Skin of body (tissue), 2 donors: Measurements from ENCODE around the gene ATN1. TPM values are rescaled to one million over a fixed set of nuclear protein-coding genes. Genes with fewer than 3 reads are reported as not detected.

Experiments
- DNase-seq: peaks from one replicate; lab custom pipeline; 2025; lab: John Stamatoyannopoulos, UW
- total RNA-seq: library from RNA; depleted of rRNA; stranded (reverse); fragments of >200 nt; gene quantifications from one replicate; pipeline ENCODE4 v1.2.3, GENCODE V29; 2014

The ATN1 gene
- total RNA-seq, 1 donor from 2014 or later, result 39.4 TPM

- no peak for DNase-seq
These were observed 29.5 kb downstream of the ATN1 start for GRCh38 chr12:6957151-6957701.

- DNase-seq, result no peak
These were observed 30.2 kb downstream of the ATN1 start for GRCh38 chr12:6957741-6958608.

- DNase-seq, result no peak
These were observed 30.9 kb downstream of the ATN1 start for GRCh38 chr12:6958609-6959057.

DNA sequence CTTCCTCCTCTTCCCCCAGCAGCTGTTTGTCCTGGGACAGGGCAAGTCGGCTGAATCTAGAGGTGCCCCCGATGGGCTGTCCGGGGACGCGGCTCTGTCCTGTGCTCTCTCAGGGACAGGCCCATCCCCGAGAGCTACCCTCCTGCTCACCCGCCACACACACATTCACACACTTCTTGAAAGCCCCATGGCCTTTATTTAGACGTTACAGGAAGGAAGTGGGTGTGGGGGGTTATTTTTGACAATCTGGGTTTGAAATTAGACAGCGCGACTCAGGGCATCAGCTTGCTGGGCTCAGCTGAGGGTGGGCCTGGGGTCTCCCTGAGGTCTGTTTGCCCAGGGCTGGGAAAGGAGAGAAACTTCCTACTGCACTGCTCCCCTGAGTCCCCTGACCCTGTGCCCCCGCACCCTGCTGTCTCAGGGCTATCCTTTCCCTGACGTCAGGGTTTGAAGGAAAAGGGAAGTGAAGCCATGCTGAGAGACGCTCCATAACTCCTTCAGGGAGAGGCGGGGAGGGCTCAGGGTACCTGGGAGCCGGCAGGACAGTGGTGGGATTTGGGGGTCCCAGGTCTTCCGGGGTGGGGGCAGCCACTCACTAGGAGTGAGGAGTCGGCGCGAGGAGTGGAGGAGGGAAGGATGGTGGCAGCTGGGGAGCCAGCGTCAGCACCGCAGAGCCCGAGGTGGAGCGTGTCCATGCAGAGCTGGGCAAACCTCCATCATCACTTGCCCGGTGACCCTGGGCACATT lies 31.5 kb downstream of the ATN1 start:
- no peak for DNase-seq

GRCh38 chr12:6959805-6960592 lies 32.2 kb downstream of the ATN1 start:
- no peak for DNase-seq

DNA sequence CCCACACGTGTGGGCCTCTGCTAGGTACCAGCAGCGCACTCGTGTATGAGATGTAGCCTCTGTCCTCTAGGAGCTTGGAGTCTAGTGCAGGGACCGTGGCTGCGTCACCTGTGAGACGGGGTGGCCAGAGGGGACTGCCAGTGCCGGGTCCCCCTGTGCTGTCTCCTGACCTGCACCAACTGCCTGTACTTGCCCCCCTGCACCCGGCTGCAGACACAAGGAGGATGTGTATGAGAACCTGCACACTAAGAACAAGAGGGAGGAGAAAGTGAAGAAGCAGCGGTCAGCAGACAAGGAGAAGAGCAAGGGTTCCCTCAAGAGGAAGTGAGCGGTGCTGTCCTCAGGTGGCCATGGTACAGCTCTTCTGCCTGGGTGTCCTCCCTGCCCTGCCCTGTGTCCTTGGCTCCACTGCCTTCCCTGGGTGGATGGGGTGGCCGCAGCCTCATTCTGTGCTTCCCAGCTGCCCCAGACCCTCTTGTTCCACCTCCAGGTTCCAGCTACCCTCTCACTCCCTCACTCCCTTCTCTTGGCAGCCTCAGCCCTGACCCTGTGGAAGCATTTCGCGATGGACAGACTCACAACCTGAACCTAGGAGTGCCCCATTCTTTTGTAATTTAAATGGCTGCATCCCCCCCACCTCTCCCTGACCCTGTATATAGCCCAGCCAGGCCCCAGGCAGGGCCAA lies 33.0 kb downstream of the ATN1 start:
- DNase-seq, result no peak

GRCh38 chr12:6961278-6961694 lies 33.5 kb downstream of the ATN1 start:
- DNase-seq, result no peak

- peak; percentile 37 for DNase-seq
These were observed 34.0 kb downstream of the ATN1 start for GRCh38 chr12:6961695-6962284.

- DNase-seq, result no peak
These were observed 34.7 kb downstream of the ATN1 start for GRCh38 chr12:6962285-6963015.

GRCh38 chr12:6963016-6963731 lies 35.4 kb downstream of the ATN1 start:
- no peak for DNase-seq

DNA sequence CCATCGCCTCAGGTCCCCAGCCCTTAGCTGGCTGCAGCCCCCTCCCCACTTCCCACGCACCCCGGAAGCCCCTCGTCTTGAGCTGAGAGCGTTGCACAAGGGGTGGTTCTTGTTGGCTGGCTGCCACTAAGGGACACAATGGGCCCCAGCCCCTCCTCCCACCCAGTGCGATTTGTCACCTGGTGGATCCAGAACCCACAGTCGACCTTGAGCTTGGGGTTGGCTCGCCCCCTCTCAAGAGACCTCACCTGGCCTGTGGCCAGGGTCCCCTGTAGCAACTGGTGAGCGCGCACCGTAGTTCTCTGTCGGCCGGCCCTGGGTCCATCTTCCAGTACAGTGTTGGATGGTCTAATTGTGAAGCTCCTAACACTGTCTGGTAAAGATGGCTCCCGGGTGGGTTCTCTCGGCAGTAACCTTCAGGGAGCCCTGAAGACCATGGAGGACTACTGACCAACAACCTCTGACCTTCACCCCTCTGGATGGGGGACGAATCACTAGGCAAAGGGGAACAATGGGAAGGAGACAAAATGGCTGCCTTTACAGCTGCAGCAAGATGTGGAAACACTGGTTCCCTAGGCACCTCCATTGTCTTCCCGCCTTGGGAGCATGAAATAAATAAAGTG lies 36.1 kb downstream of the ATN1 start:
- no peak for DNase-seq

GRCh38 chr12:6964605-6965025 lies 36.9 kb downstream of the ATN1 start:
- no peak for DNase-seq

DNA sequence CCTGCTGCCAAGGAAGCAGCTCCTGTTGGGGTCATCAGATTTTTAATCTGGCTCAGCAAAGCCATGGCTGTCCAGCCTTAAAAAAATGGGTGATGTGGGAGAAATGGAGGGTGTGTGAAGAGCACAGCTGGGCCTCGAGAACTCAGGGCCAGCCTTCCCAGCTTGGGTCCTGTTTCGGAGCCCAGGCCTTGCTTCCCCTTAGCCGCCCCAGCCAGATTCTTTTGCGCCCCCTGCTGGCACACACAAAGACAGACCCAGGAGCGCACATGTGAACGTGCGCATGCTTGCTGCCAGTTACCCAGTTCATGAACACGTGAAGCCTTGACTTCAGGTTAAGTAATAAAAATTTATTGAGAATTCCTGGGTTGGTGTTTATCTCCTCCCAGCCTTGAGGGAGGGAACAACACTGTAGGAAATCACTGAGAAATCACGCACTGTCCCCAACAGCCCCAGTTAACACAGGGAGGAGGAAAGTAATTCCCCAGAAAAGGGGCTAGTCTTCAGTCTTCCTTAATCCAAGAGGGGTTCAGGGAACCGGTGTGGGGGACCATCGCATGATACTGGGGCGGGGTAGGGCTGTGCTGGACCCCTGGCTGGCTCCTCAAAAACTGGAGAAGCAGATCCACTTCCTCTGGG lies 37.4 kb downstream of the ATN1 start:
- peak; percentile 65 for DNase-seq

DNA sequence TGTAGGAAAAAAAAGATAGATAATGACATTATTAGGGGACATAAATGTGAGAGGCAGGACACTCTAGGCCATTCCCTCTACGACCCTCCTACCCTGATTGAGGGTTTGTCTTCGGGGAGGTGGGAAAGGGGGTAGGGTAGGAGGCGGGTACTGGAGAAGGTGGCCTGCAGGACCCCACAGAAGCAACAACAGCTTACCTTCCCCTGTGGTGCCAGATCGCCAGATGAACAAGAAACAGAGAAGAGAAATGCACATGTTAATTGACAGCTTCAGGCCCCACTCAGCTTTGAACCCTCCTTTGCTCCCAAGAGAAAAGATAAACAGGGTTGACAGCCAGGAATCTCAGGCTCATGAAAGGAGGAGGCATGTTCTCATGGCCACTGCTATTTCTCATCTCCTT lies 38.0 kb downstream of the ATN1 start:
- DNase-seq, result no peak

- DNase-seq, result no peak
These were observed 38.6 kb downstream of the ATN1 start for GRCh38 chr12:6966351-6966750.

GRCh38 chr12:6967651-6968100 lies 39.9 kb downstream of the ATN1 start:
- DNase-seq, result no peak

- no peak for DNase-seq
These were observed 40.7 kb downstream of the ATN1 start for GRCh38 chr12:6968426-6968825.

DNA sequence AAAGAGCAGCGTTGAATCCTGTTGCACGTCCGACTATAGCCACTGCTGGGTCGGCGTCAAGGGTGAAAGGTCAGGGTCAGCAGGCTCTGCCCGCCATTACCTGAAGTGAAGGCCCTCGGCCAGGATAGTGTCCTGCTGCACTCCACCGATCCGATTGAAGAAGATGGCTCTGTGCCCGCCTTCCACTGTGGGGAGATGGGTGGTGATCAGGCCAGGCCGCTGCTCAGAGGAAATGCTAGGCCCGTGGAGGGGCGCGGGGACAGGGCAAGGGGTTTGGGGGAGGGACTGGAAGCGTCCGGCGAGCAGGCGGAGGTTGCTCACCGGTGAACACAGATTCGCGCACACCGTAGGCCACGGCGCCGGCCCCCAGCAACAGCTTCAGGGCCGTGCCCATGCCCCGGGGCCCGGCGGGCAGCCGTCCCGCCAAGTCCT lies 42.4 kb downstream of the ATN1 start:
- no peak for DNase-seq
